ENCODE measurements around the gene NUS1.
"Not testable (repeated sequence)": the region's sequence is repeated elsewhere in the genome, so short reads cannot be mapped to it uniquely, and the experiment has no call there.

Gene NUS1

DNA sequence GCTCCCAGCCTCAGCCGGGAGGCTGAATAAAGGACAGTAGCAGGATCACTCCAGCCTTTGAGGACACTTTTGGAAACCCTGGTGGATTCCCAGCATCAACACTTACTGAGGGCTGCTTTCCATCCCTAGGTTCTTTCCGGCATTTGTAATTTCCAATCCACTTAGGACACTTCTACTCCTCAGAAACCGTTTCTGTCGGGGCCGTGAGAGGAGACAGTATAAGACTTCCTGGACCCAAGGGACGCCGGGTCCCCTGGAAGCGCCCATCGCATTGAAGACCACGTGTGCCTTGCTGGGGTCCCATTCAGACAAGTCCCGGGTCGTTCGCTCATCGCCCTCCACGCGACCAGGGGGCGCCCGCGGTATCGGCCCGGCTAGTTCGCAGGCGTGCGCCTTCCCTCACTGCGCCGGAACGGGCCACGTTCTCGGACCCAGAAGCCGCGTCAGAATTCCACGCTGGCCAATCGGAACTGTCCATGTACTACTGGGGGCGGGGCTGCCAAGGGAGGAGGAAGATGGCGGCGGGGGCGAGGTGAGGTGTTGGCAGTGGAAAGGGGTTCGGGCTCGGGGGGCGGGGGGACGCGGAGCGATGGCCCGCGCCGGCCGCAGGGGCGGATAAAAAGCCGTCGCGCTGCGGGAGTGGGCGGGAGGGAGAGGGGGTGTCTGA, at the start of gene NUS1:
Gene NUS1, plus strand, starts transcription at position 479 of the 667 bp plus-strand sequence. CDS start 202 bp downstream, outside the sequence.
- peak; percentile 80 for DNase-seq

DNA sequence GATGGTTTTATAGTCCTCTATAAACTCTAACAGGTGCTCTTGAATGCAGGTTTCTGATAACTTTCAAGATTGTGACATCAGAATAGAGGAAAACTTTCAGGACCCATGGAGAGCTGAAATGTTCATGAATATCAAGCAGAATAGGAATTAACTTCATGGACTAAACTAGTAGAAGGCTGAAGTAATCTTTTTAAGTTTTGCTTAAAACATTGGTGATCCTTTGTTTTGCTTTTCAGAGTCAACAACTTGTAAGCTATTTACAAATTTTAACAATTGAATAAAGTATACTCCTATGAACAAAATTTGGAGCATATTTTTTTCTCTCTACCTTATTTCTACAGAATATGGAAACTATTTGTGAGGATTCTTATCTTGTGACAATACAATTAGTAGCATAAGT, 47.7 kb upstream of the NUS1 start:
- DNase-seq: no peak

- DNase-seq: no peak
Observed at GRCh38 chr6:117629119-117629660, 46.1 kb upstream of the NUS1 start.

DNA sequence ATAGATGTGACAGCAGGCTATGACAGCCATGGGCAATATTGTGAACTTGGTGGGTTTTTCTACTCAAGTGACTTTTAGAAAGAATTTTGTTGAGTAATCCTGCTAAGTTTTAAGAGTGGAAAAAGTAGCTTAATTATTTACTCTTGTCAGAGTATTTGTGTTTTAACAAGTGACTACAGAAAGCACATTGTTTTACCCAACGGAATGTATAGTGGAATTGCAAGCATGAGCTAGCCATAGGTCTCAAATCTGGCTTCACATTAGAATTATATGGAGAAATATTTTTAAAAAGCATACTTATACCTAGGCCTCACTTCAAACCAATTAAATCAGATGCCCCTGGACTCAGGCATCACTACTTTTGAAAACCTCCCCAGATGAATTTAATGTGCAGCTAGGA, 37.5 kb upstream of the NUS1 start:
- DNase-seq: no peak

DNA sequence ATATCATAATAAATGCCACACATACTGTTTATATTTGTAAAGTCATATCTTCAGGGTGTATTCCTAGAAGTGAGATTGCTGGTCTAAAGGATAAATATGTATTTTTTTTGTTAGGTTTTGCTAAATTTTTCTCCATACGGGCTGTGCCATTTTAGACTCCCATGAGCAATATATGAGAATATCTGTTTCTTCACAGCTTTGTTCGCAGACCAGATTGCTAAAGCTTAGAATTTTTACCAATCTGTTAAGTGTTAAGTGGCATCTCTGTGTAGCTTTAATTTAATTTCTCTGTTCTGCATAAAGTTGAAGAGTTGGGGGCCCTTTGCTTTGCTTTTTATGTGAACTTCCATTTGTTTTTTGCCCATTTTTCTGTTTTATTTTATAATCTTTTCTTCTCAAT, 32.3 kb upstream of the NUS1 start:
- no peak for DNase-seq

GRCh38 chr6:117651984-117652383, 23.3 kb upstream of the NUS1 start:
- DNase-seq: not testable (repeated sequence)

- no peak for DNase-seq
Observed at GRCh38 chr6:117653949-117654348, 21.3 kb upstream of the NUS1 start.

DNA sequence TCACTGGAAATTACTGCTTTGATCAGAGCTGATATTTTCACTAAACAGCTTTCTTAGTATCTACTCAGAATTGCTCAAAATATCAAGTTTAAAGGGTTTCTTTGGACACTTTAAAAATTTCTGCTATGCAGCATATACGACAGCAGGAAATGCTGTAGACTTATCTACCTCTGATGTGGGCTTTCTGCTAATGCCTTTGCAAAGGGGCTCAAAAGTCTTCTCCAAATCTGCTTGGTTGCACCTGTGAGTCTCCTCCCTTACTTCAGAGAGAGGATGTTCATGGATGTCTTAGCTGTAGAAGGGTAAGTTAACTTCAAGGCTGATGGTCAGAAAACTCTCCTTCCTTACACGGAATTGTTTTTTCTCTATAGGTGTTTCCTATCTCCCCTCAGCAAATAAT, 19.9 kb upstream of the NUS1 start:
- no peak for DNase-seq

- no peak for DNase-seq
Observed at GRCh38 chr6:117666881-117667280, 8.4 kb upstream of the NUS1 start.

DNA sequence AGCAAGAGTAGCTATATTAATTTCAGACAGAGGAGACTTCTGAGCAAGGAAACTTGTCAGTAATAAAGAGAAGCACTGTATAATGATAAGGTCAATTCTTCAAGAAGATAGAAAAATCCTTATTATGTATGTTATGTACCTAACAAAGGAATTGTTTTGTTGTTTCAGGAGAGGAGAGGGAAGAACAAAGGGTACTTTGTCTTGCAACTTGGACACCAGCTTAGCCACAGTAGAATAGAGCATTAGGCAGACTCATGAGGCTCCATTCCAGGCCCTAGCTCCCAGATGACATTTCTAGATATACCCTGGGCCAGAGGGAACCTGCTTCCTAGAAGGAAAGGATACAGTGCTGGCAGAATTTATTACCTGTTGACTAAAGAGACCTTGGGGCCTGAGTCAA, 6.5 kb upstream of the NUS1 start:
- no peak for DNase-seq

DNA sequence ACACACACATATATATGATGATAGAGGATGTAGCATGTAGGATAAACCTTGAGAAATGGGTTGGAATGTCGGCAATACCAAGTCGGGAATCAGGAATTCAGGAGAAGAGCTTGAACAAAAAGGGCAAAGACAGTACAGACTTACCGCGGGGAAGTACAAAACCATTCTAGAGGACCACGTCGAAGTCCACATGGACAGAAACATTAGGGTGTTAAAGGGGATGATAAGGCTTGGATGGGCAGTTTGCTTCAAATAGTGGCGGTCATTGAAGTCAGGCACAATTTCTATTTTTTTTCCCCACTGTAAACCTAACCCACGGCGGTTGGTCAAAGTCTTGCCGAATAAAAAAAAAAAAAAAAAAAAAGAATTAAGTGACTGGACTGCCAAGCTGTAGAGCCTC, 766 bp upstream of the NUS1 start:
- no peak for DNase-seq

- DNase-seq: not testable (repeated sequence)
Observed at GRCh38 chr6:117675658-117676301, 511 bp downstream of the NUS1 start.

DNA sequence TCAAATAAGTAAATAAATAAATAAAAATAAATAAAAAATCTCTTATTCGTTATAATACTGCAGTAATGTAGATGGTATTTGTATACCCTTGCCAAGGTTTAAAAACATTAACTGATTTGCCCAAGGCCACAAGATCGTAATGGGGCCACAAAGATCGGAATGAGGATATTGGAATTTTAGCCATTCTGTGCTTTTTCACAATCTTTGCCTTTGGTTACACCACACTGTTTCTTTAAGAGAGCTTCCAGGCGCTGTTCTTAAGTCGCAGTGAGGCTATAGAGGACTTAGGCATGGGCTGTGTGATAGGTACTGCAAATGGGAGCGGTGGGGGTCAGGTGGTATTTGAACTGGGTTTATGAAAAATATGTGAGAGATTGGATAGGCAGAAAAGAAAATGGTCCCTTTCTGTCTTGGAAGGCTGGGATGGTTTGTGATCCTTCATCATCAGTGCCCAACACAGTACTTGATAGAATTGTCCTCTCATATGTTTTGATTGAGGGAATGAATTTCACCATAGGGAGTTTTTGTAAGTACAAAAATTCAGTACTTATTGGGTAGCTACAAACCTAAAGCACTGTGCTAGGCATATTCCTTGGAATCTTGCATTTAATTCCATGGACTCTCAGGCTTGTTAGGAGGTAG, 1.4 kb downstream of the NUS1 start:
- no peak for DNase-seq

DNA sequence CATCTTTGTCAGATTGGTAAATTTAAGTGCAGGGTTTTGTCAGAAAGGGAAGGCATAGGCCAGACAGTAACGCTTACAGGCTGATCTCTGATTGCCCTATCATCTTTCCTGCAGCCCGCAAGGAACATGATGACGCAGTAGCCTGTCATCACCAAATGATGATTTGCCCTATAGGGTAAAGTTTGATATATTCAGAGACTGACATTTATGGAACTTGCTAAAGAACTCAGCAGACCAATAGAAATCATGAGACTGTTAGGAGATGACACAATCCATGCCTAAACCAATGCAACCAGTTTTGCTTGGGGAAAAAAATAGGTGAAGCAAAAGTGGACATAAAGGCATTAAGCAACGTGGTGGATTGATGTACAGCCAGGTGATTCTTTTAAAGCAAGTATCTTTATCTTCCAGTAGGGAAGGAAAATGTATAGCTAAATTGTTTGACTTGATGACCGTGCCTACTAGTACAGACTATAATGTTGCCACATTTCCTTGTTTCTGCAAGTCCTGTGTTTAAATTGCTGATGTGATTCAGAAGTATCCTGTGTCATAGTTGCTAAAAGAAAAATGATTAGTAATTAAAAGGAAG, 2.4 kb downstream of the NUS1 start:
- DNase-seq: peak; percentile 56

GRCh38 chr6:117681162-117681741, 6.0 kb downstream of the NUS1 start:
- DNase-seq: no peak

DNA sequence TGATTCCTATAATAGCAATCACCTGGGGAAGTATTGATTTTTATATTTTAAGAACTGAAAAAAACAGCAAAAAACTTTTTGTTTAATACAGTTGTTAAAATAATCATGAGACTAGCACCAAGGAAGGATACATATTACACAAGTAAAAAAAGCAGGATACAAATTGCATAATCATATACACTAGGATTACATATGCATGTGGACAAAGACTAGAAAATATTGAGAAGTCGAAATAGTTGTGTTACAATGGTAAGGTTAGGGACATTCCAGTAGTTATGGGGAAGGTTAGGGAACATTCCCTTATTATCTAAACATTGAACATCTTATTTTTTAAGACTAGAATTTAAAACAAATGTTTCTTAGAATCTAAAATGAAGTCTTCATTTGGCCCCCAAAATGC, 9.5 kb downstream of the NUS1 start:
- DNase-seq: no peak

GRCh38 chr6:117685359-117685758, 10.1 kb downstream of the NUS1 start:
- DNase-seq: no peak

DNA sequence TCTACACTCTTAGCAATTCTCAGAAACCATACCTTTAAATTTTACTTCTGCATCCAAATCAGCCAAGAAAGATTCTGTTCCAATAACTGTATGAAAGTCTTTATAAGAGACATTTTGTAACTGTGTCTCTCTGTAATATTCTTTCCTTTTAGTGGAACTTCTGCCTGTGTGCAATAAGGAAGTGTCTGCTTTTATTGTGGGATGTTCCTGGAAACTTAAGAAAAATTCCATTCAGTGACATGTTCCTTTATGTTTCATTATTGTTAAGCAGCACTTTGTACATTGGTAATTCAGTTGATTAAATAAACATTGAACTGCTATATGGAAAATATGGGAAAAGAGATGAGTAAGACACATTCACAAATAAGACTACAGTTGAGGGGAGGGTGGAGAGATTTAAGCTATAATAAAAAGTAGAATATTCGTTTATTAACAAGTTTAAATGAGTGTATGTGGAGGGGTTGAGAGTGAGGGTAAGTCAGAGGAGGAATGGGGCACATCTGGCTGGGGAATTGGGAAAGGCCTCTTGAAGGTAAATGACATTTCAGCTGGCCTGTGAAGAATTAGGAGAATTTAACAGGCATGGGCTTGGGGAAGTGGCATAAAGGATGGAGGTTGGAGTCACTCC, 11.9 kb downstream of the NUS1 start:
- DNase-seq: peak; percentile 5

- DNase-seq: not testable (repeated sequence)
Observed at GRCh38 chr6:117689584-117689983, 14.3 kb downstream of the NUS1 start.

DNA sequence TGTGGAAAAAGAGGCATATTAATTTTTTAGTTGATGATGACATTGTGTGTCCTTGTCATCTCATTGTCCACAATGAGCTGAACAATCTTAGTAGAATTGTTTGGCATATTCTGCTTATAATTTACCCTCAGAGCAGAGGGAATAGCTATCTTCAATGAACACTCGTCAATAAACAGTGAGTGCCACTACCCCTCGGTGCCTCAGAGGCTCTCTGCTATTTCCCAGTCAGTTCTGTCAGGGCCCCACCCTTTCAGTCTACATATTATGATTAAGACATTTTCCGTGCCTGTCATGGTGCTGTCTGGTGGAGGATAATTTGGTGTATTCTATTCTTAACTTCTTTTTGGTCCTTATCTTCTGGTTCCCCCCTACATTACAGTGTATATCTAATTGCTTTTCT, 31.2 kb downstream of the NUS1 start:
- no peak for DNase-seq

DNA sequence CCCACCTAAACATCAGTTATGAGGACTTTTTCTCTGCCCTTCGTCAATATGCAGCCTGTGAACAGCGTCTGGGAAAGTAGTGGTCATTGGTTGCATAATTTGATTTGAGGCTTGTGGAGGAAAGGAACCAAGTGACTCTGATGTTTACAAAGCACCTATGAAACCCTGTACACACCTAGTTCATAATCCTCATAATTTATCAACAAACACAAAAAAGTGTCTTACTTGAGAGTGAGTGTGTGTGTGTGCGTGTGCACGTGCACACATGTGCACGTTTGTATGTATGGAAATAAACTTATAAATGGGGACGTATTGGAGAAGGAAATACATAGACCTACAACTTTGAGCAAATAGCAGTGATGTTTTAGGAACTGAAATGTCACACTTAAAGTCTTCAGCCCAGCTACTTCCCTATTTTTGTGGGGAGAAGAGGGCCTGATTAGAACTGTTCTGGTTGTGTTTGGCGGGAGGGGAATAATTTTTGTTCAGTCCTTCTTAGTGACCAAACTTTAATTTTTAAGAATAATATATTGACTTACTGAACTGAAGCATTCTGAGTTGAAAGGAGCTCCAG, 31.8 kb downstream of the NUS1 start:
- not testable (repeated sequence) for DNase-seq

DNA sequence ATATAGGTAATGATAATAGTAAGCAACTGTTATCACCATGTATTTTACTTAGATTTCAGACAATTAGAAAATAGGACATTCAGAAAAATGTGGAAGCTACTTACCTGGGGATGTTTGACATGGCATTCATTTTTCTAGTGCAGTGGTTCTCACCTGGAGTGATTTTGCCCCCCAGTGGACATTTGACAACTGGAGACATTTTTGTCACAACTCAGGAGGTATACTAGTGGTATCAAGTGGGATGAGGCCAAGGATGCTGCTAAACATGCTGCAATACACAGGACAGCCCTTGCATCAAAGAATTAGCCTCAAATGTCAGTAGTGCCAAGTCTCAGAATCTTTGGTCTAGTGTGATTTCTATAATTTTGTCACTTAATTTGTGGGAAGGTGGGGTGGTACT, 36.1 kb downstream of the NUS1 start:
- DNase-seq: no peak
